ENCODE results near the gene TNFRSF1A.

- TF ChIP-seq, protein P1, sequence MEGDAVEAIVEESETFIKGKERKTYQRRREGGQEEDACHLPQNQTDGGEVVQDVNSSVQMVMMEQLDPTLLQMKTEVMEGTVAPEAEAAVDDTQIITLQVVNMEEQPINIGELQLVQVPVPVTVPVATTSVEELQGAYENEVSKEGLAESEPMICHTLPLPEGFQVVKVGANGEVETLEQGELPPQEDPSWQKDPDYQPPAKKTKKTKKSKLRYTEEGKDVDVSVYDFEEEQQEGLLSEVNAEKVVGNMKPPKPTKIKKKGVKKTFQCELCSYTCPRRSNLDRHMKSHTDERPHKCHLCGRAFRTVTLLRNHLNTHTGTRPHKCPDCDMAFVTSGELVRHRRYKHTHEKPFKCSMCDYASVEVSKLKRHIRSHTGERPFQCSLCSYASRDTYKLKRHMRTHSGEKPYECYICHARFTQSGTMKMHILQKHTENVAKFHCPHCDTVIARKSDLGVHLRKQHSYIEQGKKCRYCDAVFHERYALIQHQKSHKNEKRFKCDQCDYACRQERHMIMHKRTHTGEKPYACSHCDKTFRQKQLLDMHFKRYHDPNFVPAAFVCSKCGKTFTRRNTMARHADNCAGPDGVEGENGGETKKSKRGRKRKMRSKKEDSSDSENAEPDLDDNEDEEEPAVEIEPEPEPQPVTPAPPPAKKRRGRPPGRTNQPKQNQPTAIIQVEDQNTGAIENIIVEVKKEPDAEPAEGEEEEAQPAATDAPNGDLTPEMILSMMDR (IDR thresholded peaks at IDR 0.05) = no peak
- no peak for TF ChIP-seq POLR2AphosphoS5 (IDR thresholded peaks at IDR 0.05; ENCODE audit: low read depth, low read length)
- no peak for TF ChIP-seq TCF7L2 (IDR thresholded peaks at IDR 0.05; ENCODE audit: low read depth, low read length)
- no peak for TF ChIP-seq SIN3A (IDR thresholded peaks at IDR 0.05; ENCODE audit: borderline replicate concordance, insufficient read depth, low read depth, low read length)
Measured at GRCh38 chr12:6340745-6341416, 995 bp downstream of the TNFRSF1A start.
